Spleen (tissue), 11 donors: Measurements from ENCODE around the gene LRBA. TPM values are rescaled to one million over a fixed set of nuclear protein-coding genes. Genes with fewer than 3 reads are reported as not detected.

Experiments
- DNase-seq: peaks from one replicate; pipeline ENCODE4 v3.0.0-alpha.2; 2020
- H3K27ac ChIP-seq, 8 donors: fragments of 200-600 bp; sonication (generic) in 7 of 8; 1 replicate in 4 of 8; 2 replicates in 4 of 8; pipeline versions ENCODE4 v1.5.0 to v1.8.0; 2016 to 2021; ENCODE audit warnings: inconsistent platforms in 4 of 8, mild to moderate bottlenecking in 4 of 8, moderate library complexity in 1 of 8
- H3K27me3 ChIP-seq, 7 donors: fragments of 200-600 bp; sonication (generic) in 6 of 7; replicated peaks in 1 of 7; 1 replicate in 4 of 7; 2 replicates in 3 of 7; pipeline versions ENCODE4 v1.5.0 to v1.8.0; 2016 to 2021; ENCODE audit warnings: inconsistent platforms in 3 of 7, mild to moderate bottlenecking in 1 of 7
- H3K36me3 ChIP-seq, 6 donors: fragments of 200-600 bp; sonication (generic) in 5 of 6; 1 replicate in 4 of 6; 2 replicates in 2 of 6; pipeline versions ENCODE4 v1.5.0 to v1.8.0; 2016 to 2021; ENCODE audit warnings: inconsistent platforms in 2 of 6
- H3K4me1 ChIP-seq, 6 donors: fragments of 200-600 bp; sonication (generic) in 5 of 6; 1 replicate in 3 of 6; 2 replicates in 3 of 6; pipeline versions ENCODE4 v1.5.0 to v1.8.0; 2016 to 2021; ENCODE audit warnings: inconsistent platforms in 3 of 6
- H3K4me3 ChIP-seq, 8 donors: fragments of 200-600 bp; sonication (generic) in 7 of 8; 1 replicate in 4 of 8; 2 replicates in 4 of 8; pipeline versions ENCODE4 v1.5.0 to v1.8.0; 2016 to 2021; ENCODE audit warnings: inconsistent platforms in 4 of 8, mild to moderate bottlenecking in 4 of 8, moderate library complexity in 2 of 8
- H3K9me3 ChIP-seq, 8 donors: fragments of 200-600 bp; sonication (generic) in 7 of 8; 1 replicate in 4 of 8; 2 replicates in 4 of 8; pipeline versions ENCODE4 v1.5.0 to v1.8.0; 2016 to 2021; ENCODE audit warnings: inconsistent platforms in 4 of 8
- CTCF ChIP-seq, 11 experiments: fragments of 200-600 bp in 7 of 11; fragments of 450-650 bp in 4 of 11; sonication (generic) in 4 of 11; IDR thresholded peaks in 8 of 11; conservative IDR thresholded peaks in 3 of 11; 1 replicate in 7 of 11; 2 replicates in 4 of 11; pipeline versions ENCODE4 v1.4.0 to v1.8.0; 2016 to 2021; ENCODE audit warnings: antibody characterized with exemption in 11 of 11, inconsistent platforms in 4 of 11, mild to moderate bottlenecking in 1 of 11
- POLR2A ChIP-seq, 3 donors: fragments of 450-650 bp; IDR thresholded peaks; one replicate each; pipeline ENCODE4 v1.5.1; 2017; ENCODE audit warnings: antibody characterized with exemption in 3 of 3, mild to moderate bottlenecking in 1 of 3
- POLR2AphosphoS5 ChIP-seq, 3 donors: sonication (generic); formaldehyde crosslinking; IDR thresholded peaks; one replicate each; pipeline ENCODE4 v1.5.1; 2017; ENCODE audit warnings: antibody characterized with exemption in 3 of 3
- WGBS, 5 donors: extraction: QIAGEN DNeasy Blood & Tissue Kit in 3 of 5; methylation state at CpG; one replicate each; pipeline versions ENCODE4 v1.1.5 to v1.1.7; 2013 to 2018; 5-methylcytosine and 5-hydroxymethylcytosine counted together
- intact Hi-C: fragments of 100-400 bp; cut with DNase I; formaldehyde crosslinking; loops from one replicate; pipeline ENCODE4 v1.15.0; 2023; ENCODE audit warnings: low total_unique reads
- polyA plus RNA-seq, 3 donors: library from polyadenylated mRNA; stranded (reverse); fragments of 200-250 nt; gene quantifications; one replicate each; pipeline ENCODE4 v1.2.1, GENCODE V29; 2013
- total RNA-seq, 7 donors: library from RNA; depleted of rRNA in 3 of 7; stranded (reverse); fragments of >200 nt in 3 of 7; fragmentation: NEBNext Ultra II Directional in 4 of 7; extraction: Animal tissue kit (Norgen Biotek cat#: 25700) in 4 of 7; gene quantifications; one replicate each; pipeline versions ENCODE4 v1.1.0 to v1.2.1, GENCODE V29; 2016 to 2021
- donor health status: healthy with polysubstance abuse.
- donor health status: DM: no; HTN: no; CAD: no; lungs with moderate emphysema.
- donor health status: DM: no; HTN: no; CAD: no.
- donor health status: Bipolar disorder and iron deficiency.
- donor health status: healthy.
- donor health status: DM: no; HTN: no; CAD: no.
- donor health status: DM: yes; HTN: yes; CAD: no.

Gene LRBA
- total and polyA plus RNA-seq, 10 donors, result 8.2 to 84.9 (median 50.5) TPM

GRCh38 chr4:150725957-150726523, 289.0 kb downstream of the LRBA start:
- no peak for TF ChIP-seq POLR2AphosphoS5 (IDR thresholded peaks at IDR 0.05)
- TF ChIP-seq POLR2A (IDR thresholded peaks at IDR 0.05), result no peak
- no peak for TF ChIP-seq CTCF (IDR thresholded peaks at IDR 0.05 in 8 of 11, conservative IDR thresholded peaks at IDR 0.05 in 3 of 11)
- H3K4me3 ChIP-seq, result no peak overlapping the region
- peaks cover 0 to 69% (median 12%) of the 10 kb centered on the region in 6 donors for H3K36me3 ChIP-seq
- H3K4me1 ChIP-seq, result peaks cover 0 to 5% (median 0%) of the 10 kb centered on the region in 6 donors
- WGBS, 5 donors, result 68 to 84% (median 71%) methylated on average over 4 of the region's 4 CpGs
- H3K27me3 ChIP-seq, result no peaks in the 10 kb centered on the region
- no peak overlapping the region for H3K27ac ChIP-seq
- DNase-seq, result no peak
- H3K9me3 ChIP-seq, result peaks cover 0 to 18% (median 15%) of the 10 kb centered on the region in 8 donors
- intact Hi-C loops, result no loop called here

- H3K9me3 ChIP-seq, result peaks cover 0 to 18% (median 15%) of the 10 kb centered on the region in 8 donors
- intact Hi-C loops, result no loop called here
- 88 to 95% (median 95%) methylated on average over 5 of the region's 5 CpGs for WGBS, 5 donors
- no peak overlapping the region for H3K4me3 ChIP-seq
- TF ChIP-seq CTCF (IDR thresholded peaks at IDR 0.05 in 8 of 11, conservative IDR thresholded peaks at IDR 0.05 in 3 of 11) (no peak), POLR2AphosphoS5 (IDR thresholded peaks at IDR 0.05) (no peak), POLR2A (IDR thresholded peaks at IDR 0.05) (no peak)
- no peaks in the 10 kb centered on the region for H3K27me3 ChIP-seq
- no peak overlapping the region for H3K27ac ChIP-seq
- H3K4me1 ChIP-seq, result peaks cover 0 to 5% (median 0%) of the 10 kb centered on the region in 6 donors
- DNase-seq, result no peak
- H3K36me3 ChIP-seq, result peaks cover 0 to 50% (median 7%) of the 10 kb centered on the region in 6 donors
Measured at GRCh38 chr4:150723727-150724411, 291.2 kb downstream of the LRBA start.

DNA sequence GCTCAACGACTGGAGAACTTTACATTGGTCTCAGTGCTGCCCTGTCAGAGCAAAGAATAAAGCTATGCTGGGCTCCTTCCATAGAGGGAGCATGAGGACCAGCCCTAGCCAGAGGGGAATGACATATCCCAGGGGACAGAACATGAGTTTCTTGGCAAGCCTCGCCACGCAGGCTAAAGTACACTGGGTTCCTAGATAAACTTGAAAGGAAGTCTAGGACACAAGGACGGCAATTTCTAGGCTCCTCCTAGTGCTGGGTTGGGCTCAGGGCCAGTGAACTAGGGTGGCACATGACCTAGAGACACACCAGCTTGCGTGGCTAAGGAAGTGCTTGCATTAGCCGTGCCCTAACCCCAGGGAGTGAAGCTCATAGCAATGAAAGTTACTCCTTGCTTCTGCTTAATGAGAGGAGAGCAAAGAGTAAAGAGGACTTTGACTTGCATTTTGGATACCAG, 292.1 kb downstream of the LRBA start:
- H3K4me1 ChIP-seq, result peaks cover 0 to 5% (median 0%) of the 10 kb centered on the region in 6 donors
- 34 to 47% (median 36%) methylated on average over 4 to 6 of the region's 6 CpGs for WGBS, 5 donors
- peaks cover 0 to 41% (median 7%) of the 10 kb centered on the region in 6 donors for H3K36me3 ChIP-seq
- H3K9me3 ChIP-seq, result peaks cover 0 to 18% (median 15%) of the 10 kb centered on the region in 8 donors
- no peak overlapping the region for H3K4me3 ChIP-seq
- no peaks in the 10 kb centered on the region for H3K27me3 ChIP-seq
- H3K27ac ChIP-seq, result peak overlapping the region in 2 of 8 donors; percentile 9 to 21
- intact Hi-C loops, result no loop called here
- DNase-seq, result no peak
- peak in 1 of 3 donors; percentile 46 for TF ChIP-seq POLR2AphosphoS5 (IDR thresholded peaks at IDR 0.05)
- no peak for TF ChIP-seq POLR2A (IDR thresholded peaks at IDR 0.05)

- peaks cover 0 to 26% (median 2%) of the 10 kb centered on the region in 6 donors for H3K36me3 ChIP-seq
- intact Hi-C loops, result no loop called here
- DNase-seq, result no peak
Measured at GRCh38 chr4:150720973-150721518, 294.0 kb downstream of the LRBA start.

More at GRCh38 chr4:150720973-150721518, 294.0 kb downstream of the LRBA start:
- Histone ChIP-seq H3K4me1 (peaks cover 0 to 5% (median 0%) of the 10 kb centered on the region in 6 donors), H3K27ac (no peak overlapping the region), H3K4me3 (no peak overlapping the region), H3K27me3 (no peaks in the 10 kb centered on the region), H3K9me3 (peaks cover 0 to 9% (median 4%) of the 10 kb centered on the region in 8 donors)
- TF ChIP-seq POLR2A (IDR thresholded peaks at IDR 0.05) (no peak), CTCF (IDR thresholded peaks at IDR 0.05 in 8 of 11, conservative IDR thresholded peaks at IDR 0.05 in 3 of 11) (no peak), POLR2AphosphoS5 (IDR thresholded peaks at IDR 0.05) (no peak)
- 93 to 99% (median 98%) methylated on average over 2 of the region's 2 CpGs for WGBS, 5 donors
